ENCODE measurements around the gene CCDC194. TPM values are rescaled to one million over a fixed set of nuclear protein-coding genes. Genes with fewer than 3 reads are reported as not detected.

The CCDC194 gene
- total RNA-seq, 6 donors from 2014 or later: 0.83 to 2.2 (median 2.1) TPM; not detected in 3

GRCh38 chr19:17393002-17393401, 994 bp downstream of the CCDC194 start:
- no peak for ATAC-seq (ENCODE audit: low FRiP score in 2 of 2)
- H3K27ac ChIP-seq: no peak overlapping the region
- H3K27me3 ChIP-seq: peaks cover 0 to 8% (median 1%) of the 10 kb centered on the region in 4 donors
- TF ChIP-seq EP300 (IDR thresholded peaks at IDR 0.05): no peak
- TF ChIP-seq POLR2AphosphoS5 (IDR thresholded peaks at IDR 0.05): no peak
- no peak for TF ChIP-seq POLR2A (IDR thresholded peaks at IDR 0.05)
- no peak for TF ChIP-seq CTCF (IDR thresholded peaks at IDR 0.05)
- peaks cover 15 to 33% (median 26%) of the 10 kb centered on the region in 4 donors for H3K4me1 ChIP-seq
- 31 to 51% methylated on average over 2 of the region's 2 CpGs for WGBS, 2 donors
- no peak for DNase-seq
- no peaks in the 10 kb centered on the region for H3K9me3 ChIP-seq
- no peaks in the 10 kb centered on the region for H3K36me3 ChIP-seq
- no peak overlapping the region for H3K4me3 ChIP-seq

GRCh38 chr19:17391371-17392151, 2.4 kb downstream of the CCDC194 start:
- Histone ChIP-seq H3K27ac (no peak overlapping the region), H3K9me3 (no peaks in the 10 kb centered on the region), H3K4me1 (peaks cover 15 to 33% (median 26%) of the 10 kb centered on the region in 4 donors), H3K4me3 (peak overlapping the region in 3 of 4 donors; percentile 54 to 58 (median 55)), H3K27me3 (peaks cover 0 to 8% (median 1%) of the 10 kb centered on the region in 4 donors), H3K36me3 (no peaks in the 10 kb centered on the region)
- DNase-seq: peak in 1 of 2 donors; percentile 39
- TF ChIP-seq POLR2AphosphoS5 (IDR thresholded peaks at IDR 0.05) (no peak), CTCF (IDR thresholded peaks at IDR 0.05) (no peak), POLR2A (IDR thresholded peaks at IDR 0.05) (no peak), EP300 (IDR thresholded peaks at IDR 0.05) (no peak)
- 8 to 13% methylated on average over 17 to 24 of the region's 26 CpGs for WGBS, 2 donors
- peak in 1 of 2 donors; percentile 31 for ATAC-seq (ENCODE audit: low FRiP score in 2 of 2)

- Histone ChIP-seq H3K36me3 (no peaks in the 10 kb centered on the region), H3K4me3 (peak overlapping the region; percentile 54 to 58 (median 56)), H3K27me3 (peaks cover 0 to 8% (median 1%) of the 10 kb centered on the region in 4 donors), H3K9me3 (no peaks in the 10 kb centered on the region), H3K4me1 (peaks cover 16 to 35% (median 26%) of the 10 kb centered on the region in 4 donors), H3K27ac (peak overlapping the region in 2 of 4 donors; percentile 23 to 67)
- ATAC-seq (ENCODE audit: low FRiP score in 2 of 2): peak; percentile 97 to 98
- WGBS, 2 donors: 1% methylated on average over 20 to 24 of the region's 50 CpGs
- TF ChIP-seq POLR2A (IDR thresholded peaks at IDR 0.05): peak in 1 of 4 donors; percentile 30
- TF ChIP-seq EP300 (IDR thresholded peaks at IDR 0.05): no peak
- peak in 1 of 2 donors; percentile 36 for TF ChIP-seq POLR2AphosphoS5 (IDR thresholded peaks at IDR 0.05)
- TF ChIP-seq CTCF (IDR thresholded peaks at IDR 0.05): peak; percentile 67 to 96 (median 89)
- peak; percentile 94 to 97 for DNase-seq
Observed at GRCh38 chr19:17390665-17391370, 3.2 kb downstream of the CCDC194 start.

- no peaks in the 10 kb centered on the region for H3K36me3 ChIP-seq
- TF ChIP-seq POLR2A (IDR thresholded peaks at IDR 0.05) (no peak), CTCF (IDR thresholded peaks at IDR 0.05) (peak in 1 of 6 experiments; percentile 20)
- H3K4me1 ChIP-seq: peaks cover 21 to 35% (median 24%) of the 10 kb centered on the region in 4 donors
- H3K27ac ChIP-seq: peak overlapping the region in 2 of 4 donors; percentile 23 to 67
- peaks cover 0 to 8% (median 1%) of the 10 kb centered on the region in 4 donors for H3K27me3 ChIP-seq
- H3K4me3 ChIP-seq: peak overlapping the region; percentile 54 to 58 (median 56)
- ATAC-seq (ENCODE audit: low FRiP score in 2 of 2) (no peak), DNase-seq (peak in 1 of 2 donors; percentile 83)
- H3K9me3 ChIP-seq: no peaks in the 10 kb centered on the region
- WGBS, 2 donors: 41 to 43% methylated on average over 5 to 7 of the region's 37 CpGs
Observed at GRCh38 chr19:17389957-17390664, 3.9 kb downstream of the CCDC194 start.

Measured in upper lobe of left lung (tissue), 6 donors.